GM23338 (cell line): Measurements from ENCODE around the gene JAKMIP3. TPM values are rescaled to one million over a fixed set of nuclear protein-coding genes. Genes with fewer than 3 reads are reported as not detected.

Experiments used
- ATAC-seq: fragments of 200-7000 bp; cut with Tn5 transposase; 3 replicates; pipeline ENCODE4 v1.9.1; 2020
- DNase-seq: peaks from one replicate; pipeline ENCODE4 v3.0.0-alpha.2; 2015; ENCODE audit warnings: low spot score
- H2AFZ ChIP-seq: fragments of 200-600 bp; sonication (generic); 2 replicates; pipeline ENCODE4 v1.8.0; 2016; ENCODE audit warnings: antibody characterized with exemption, mild to moderate bottlenecking, moderate library complexity
- H3F3A ChIP-seq: fragments of 200-600 bp; sonication (generic); replicated peaks from 2 replicates; pipeline ENCODE4 v1.8.0; 2017; ENCODE audit warnings: antibody characterized with exemption, mixed run types, low read depth
- H3K27ac ChIP-seq: fragments of 200-600 bp; sonication (generic); 2 replicates; pipeline ENCODE4 v1.6.1; 2016; ENCODE audit warnings: low read depth
- H3K27me3 ChIP-seq: fragments of 200-600 bp; sonication (generic); 2 replicates; pipeline ENCODE4 v1.8.0; 2016; ENCODE audit warnings: mild to moderate bottlenecking, mixed run types, moderate library complexity; ENCODE audit not compliant: insufficient read depth
- H3K36me3 ChIP-seq: fragments of 200-600 bp; sonication (generic); 2 replicates; pipeline ENCODE4 v1.8.0; 2016; ENCODE audit warnings: mild to moderate bottlenecking; ENCODE audit not compliant: insufficient read depth
- H3K4me1 ChIP-seq: fragments of 200-600 bp; sonication (generic); 2 replicates; pipeline ENCODE4 v1.8.0; 2016; ENCODE audit warnings: mild to moderate bottlenecking, moderate library complexity; ENCODE audit not compliant: insufficient read depth
- H3K4me2 ChIP-seq: fragments of 200-600 bp; sonication (generic); 2 replicates; pipeline ENCODE4 v1.7.1; 2017; ENCODE audit warnings: mixed run types
- H3K4me3 ChIP-seq: fragments of 200-600 bp; sonication (generic); 2 replicates; pipeline ENCODE4 v1.6.1; 2016; ENCODE audit warnings: mixed run types
- H3K79me2 ChIP-seq: fragments of 200-600 bp; sonication (generic); replicated peaks from 2 replicates; pipeline ENCODE4 v1.8.0; 2017; ENCODE audit warnings: mild to moderate bottlenecking; ENCODE audit not compliant: insufficient read depth
- H3K9me2 ChIP-seq: fragments of 200-600 bp; sonication (generic); 2 replicates; pipeline ENCODE4 v1.8.0; 2017; ENCODE audit not compliant: insufficient read depth
- H4K20me1 ChIP-seq: fragments of 200-600 bp; sonication (generic); replicated peaks from 2 replicates; pipeline ENCODE4 v1.8.0; 2017; ENCODE audit warnings: mild to moderate bottlenecking; ENCODE audit not compliant: insufficient read depth
- H3K27ac Mint-ChIP-seq: 2 replicates; pipeline ENCODE4 v1.8.0; 2020; ENCODE audit warnings: inconsistent platforms, mild to moderate bottlenecking, moderate library complexity, mixed read lengths
- H3K27me3 Mint-ChIP-seq: 3 replicates; pipeline ENCODE4 v1.8.0; 2022; ENCODE audit warnings: low read depth, mild to moderate bottlenecking, moderate library complexity, mixed read lengths, inconsistent platforms; ENCODE audit not compliant: insufficient read depth, poor library complexity
- H3K36me3 Mint-ChIP-seq: 3 replicates; pipeline ENCODE4 v1.8.0; 2021; ENCODE audit warnings: low read depth, mild to moderate bottlenecking, inconsistent platforms, moderate library complexity, mixed read lengths
- H3K4me1 Mint-ChIP-seq: 3 replicates; pipeline ENCODE4 v1.8.0; 2020; ENCODE audit warnings: mild to moderate bottlenecking, inconsistent platforms, mixed read lengths
- H3K4me3 Mint-ChIP-seq: 3 replicates; pipeline ENCODE4 v1.8.0; 2021; ENCODE audit warnings: moderate library complexity, mild to moderate bottlenecking, inconsistent platforms, mixed read lengths
- H3K9me3 Mint-ChIP-seq: 3 replicates; pipeline ENCODE4 v1.8.0; 2020; ENCODE audit warnings: moderate library complexity, mild to moderate bottlenecking, inconsistent platforms, mixed read lengths
- CREB1 ChIP-seq: fragments of 250-450 bp; sonication (Bioruptor Pico); IDR thresholded peaks from 2 replicates; pipeline ENCODE4 v1.5.0; 2020; ENCODE audit warnings: low read depth, mild to moderate bottlenecking, moderate library complexity
- EZH2phosphoT487 ChIP-seq: fragments of 200-600 bp; sonication (generic); IDR thresholded peaks from one replicate; pipeline ENCODE4 v1.8.1; 2018; ENCODE audit warnings: antibody characterized with exemption; ENCODE audit not compliant: unreplicated experiment
- JUNB ChIP-seq: IDR thresholded peaks from one replicate; pipeline ENCODE4 v1.6.1; 2016; ENCODE audit warnings: antibody characterized with exemption; ENCODE audit not compliant: unreplicated experiment
- NANOG ChIP-seq: IDR thresholded peaks from 2 replicates; pipeline ENCODE4 v1.6.1; 2016; ENCODE audit warnings: antibody characterized with exemption, borderline replicate concordance
- POLR2AphosphoS5 ChIP-seq: IDR thresholded peaks from 2 replicates; pipeline ENCODE4 v1.6.1; 2016; ENCODE audit warnings: antibody characterized with exemption, low read depth
- ZNF114 ChIP-seq: fragments of 250-450 bp; sonication (Bioruptor Pico); IDR thresholded peaks from 2 replicates; pipeline ENCODE4 v1.5.0; 2020; ENCODE audit warnings: mild to moderate bottlenecking, moderate library complexity
- polyA plus RNA-seq: library from polyadenylated mRNA; unstranded; fragments of >200 nt; fragmentation: Nextera tagmentation; extraction: Ambion mirVana; gene quantifications from 2 replicates; pipeline ENCODE4 v1.2.1, GENCODE V29; 2016
- total RNA-seq: library from RNA; depleted of rRNA; stranded (reverse); fragments of >200 nt; shearing (Covaris generic); gene quantifications from 2 replicates; pipeline ENCODE4 v1.2.3, GENCODE V29; 2014
- TF ChIP-seq, protein P1 (sequence below): fragments of 250-450 bp; sonication (Bioruptor Pico); IDR thresholded peaks from 2 replicates; pipeline ENCODE4 v1.5.0; 2020; ENCODE audit warnings: mild to moderate bottlenecking, moderate library complexity

JAKMIP3 gene
- total and polyA plus RNA-seq, 2 experiments from 2014 or later: 0.87 to 1.2 TPM

DNA sequence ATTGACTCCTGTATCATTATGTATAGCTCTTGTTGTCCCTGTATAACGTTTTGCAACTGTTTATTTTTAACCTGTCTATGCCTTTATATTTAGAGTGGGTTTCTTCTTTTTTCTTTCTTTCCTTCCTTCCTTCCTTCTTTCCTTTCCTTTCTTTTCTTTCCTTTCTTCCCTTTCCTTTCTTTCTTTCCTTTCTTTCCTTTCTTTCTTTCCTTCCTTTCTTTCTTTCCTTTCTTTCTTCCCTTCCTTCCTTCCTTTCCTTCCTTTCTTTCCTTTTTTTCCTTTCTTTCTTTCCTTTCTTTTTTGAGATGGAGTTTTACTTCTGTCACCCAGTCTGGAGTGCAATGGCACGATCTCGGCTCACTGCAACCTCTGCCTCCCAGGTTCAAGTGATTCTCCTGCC is 5.9 kb downstream of the JAKMIP3 start:
- Histone ChIP-seq H4K20me1 (no peaks in the 10 kb centered on the region), H3K27ac (no peak overlapping the region), H3K4me3 (no peak overlapping the region), H3F3A (no peaks in the 10 kb centered on the region), H3K36me3 (no peaks in the 10 kb centered on the region), H3K4me1 (peaks cover under 1% of the 10 kb centered on the region; the same call in 1 of the 2 replicates), H3K27me3 (no peaks in the 10 kb centered on the region), H2AFZ (no peak overlapping the region), H3K9me2 (no peaks in the 10 kb centered on the region), H3K79me2 (no peaks in the 10 kb centered on the region), H3K4me2 (no peak overlapping the region)
- peaks cover 3% of the 10 kb centered on the region for H3K27me3 Mint-ChIP-seq
- H3K36me3 Mint-ChIP-seq: no peaks in the 10 kb centered on the region
- ATAC-seq: no peak
- H3K9me3 Mint-ChIP-seq: peaks cover 3% of the 10 kb centered on the region; the same call in 1 of the 3 replicates
- no peak overlapping the region for H3K27ac Mint-ChIP-seq
- H3K4me1 Mint-ChIP-seq: peaks cover 5% of the 10 kb centered on the region
- no peak for DNase-seq
- TF ChIP-seq EZH2phosphoT487 (no peak), CREB1 (CRISPR knock-in tag) (no peak), ZNF114 (no peak), NANOG (no peak)
- TF ChIP-seq, protein P1, sequence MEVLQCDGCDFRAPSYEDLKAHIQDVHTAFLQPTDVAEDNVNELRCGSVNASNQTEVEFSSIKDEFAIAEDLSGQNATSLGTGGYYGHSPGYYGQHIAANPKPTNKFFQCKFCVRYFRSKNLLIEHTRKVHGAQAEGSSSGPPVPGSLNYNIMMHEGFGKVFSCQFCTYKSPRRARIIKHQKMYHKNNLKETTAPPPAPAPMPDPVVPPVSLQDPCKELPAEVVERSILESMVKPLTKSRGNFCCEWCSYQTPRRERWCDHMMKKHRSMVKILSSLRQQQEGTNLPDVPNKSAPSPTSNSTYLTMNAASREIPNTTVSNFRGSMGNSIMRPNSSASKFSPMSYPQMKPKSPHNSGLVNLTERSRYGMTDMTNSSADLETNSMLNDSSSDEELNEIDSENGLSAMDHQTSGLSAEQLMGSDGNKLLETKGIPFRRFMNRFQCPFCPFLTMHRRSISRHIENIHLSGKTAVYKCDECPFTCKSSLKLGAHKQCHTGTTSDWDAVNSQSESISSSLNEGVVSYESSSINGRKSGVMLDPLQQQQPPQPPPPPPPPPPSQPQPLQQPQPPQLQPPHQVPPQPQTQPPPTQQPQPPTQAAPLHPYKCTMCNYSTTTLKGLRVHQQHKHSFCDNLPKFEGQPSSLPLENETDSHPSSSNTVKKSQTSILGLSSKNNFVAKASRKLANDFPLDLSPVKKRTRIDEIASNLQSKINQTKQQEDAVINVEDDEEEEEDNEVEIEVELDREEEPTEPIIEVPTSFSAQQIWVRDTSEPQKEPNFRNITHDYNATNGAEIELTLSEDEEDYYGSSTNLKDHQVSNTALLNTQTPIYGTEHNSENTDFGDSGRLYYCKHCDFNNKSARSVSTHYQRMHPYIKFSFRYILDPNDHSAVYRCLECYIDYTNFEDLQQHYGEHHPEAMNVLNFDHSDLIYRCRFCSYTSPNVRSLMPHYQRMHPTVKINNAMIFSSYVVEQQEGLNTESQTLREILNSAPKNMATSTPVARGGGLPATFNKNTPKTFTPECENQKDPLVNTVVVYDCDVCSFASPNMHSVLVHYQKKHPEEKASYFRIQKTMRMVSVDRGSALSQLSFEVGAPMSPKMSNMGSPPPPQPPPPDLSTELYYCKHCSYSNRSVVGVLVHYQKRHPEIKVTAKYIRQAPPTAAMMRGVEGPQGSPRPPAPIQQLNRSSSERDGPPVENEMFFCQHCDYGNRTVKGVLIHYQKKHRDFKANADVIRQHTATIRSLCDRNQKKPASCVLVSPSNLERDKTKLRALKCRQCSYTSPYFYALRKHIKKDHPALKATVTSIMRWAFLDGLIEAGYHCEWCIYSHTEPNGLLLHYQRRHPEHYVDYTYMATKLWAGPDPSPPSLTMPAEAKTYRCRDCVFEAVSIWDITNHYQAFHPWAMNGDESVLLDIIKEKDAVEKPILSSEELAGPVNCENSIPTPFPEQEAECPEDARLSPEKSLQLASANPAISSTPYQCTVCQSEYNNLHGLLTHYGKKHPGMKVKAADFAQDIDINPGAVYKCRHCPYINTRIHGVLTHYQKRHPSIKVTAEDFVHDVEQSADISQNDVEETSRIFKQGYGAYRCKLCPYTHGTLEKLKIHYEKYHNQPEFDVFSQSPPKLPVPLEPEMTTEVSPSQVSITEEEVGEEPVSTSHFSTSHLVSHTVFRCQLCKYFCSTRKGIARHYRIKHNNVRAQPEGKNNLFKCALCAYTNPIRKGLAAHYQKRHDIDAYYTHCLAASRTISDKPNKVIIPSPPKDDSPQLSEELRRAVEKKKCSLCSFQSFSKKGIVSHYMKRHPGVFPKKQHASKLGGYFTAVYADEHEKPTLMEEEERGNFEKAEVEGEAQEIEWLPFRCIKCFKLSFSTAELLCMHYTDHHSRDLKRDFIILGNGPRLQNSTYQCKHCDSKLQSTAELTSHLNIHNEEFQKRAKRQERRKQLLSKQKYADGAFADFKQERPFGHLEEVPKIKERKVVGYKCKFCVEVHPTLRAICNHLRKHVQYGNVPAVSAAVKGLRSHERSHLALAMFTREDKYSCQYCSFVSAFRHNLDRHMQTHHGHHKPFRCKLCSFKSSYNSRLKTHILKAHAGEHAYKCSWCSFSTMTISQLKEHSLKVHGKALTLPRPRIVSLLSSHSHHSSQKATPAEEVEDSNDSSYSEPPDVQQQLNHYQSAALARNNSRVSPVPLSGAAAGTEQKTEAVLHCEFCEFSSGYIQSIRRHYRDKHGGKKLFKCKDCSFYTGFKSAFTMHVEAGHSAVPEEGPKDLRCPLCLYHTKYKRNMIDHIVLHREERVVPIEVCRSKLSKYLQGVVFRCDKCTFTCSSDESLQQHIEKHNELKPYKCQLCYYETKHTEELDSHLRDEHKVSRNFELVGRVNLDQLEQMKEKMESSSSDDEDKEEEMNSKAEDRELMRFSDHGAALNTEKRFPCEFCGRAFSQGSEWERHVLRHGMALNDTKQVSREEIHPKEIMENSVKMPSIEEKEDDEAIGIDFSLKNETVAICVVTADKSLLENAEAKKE (CRISPR knock-in tag): no peak
- H3K4me3 Mint-ChIP-seq: no peak overlapping the region

DNA sequence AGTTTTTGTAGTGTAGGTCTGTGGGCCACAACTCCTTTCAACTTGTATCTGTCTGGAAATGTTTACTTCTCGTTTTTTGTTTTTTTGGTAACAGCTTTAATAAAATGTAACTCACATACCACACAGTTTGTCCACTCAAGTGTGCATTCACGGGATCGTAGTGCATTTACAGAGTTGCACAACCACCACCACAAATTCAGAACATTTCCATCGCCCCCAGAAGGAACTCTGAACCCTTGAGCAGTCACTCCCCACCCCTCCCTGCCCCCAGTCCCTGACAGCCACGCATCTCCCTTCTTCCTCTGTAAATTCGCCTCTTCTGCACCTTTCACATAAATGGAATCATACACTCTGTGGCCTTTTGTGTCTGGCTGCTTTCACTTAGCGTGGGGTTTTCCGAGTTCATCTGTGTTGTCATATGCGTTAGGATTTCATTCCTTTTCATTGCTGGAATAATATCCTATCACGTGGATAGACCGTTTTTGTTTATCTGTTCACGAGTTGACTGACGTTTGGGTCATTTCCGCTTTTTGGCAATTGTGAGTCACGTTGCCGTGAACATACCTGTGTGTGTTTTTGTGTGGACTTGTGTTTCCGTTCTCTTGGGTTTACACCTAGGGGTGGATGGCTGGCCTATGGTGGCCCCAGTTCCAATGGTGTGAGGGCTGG is 10.3 kb downstream of the JAKMIP3 start:
- H3K9me2 ChIP-seq: no peaks in the 10 kb centered on the region
- H3K27me3 Mint-ChIP-seq: peaks cover 6% of the 10 kb centered on the region
- no peaks in the 10 kb centered on the region for H3K27me3 ChIP-seq
- 0 out of 3 replicates have a peak, but pooled peaks cover 3% of the 10 kb centered on the region for H3K9me3 Mint-ChIP-seq
- no peaks in the 10 kb centered on the region for H3K4me1 ChIP-seq
- H3K36me3 Mint-ChIP-seq: no peaks in the 10 kb centered on the region
- DNase-seq (no peak), ATAC-seq (no peak)
- no peaks in the 10 kb centered on the region for H3K36me3 ChIP-seq
- H3K79me2 ChIP-seq: no peaks in the 10 kb centered on the region
- H3K27ac ChIP-seq: no peak overlapping the region
- H3K4me2 ChIP-seq: no peak overlapping the region
- H3K4me3 Mint-ChIP-seq: no peak overlapping the region
- H3F3A ChIP-seq: no peaks in the 10 kb centered on the region
- no peak overlapping the region for H3K27ac Mint-ChIP-seq
- no peak overlapping the region for H2AFZ ChIP-seq
- H4K20me1 ChIP-seq: no peaks in the 10 kb centered on the region
- no peak overlapping the region for H3K4me3 ChIP-seq
- H3K4me1 Mint-ChIP-seq: peaks cover 18% of the 10 kb centered on the region
- TF ChIP-seq, protein P1 (CRISPR knock-in tag): no peak
- TF ChIP-seq JUNB (no peak), POLR2AphosphoS5 (no peak)
